ENCODE measurements around the gene MALAT1. TPM values are rescaled to one million over a fixed set of nuclear protein-coding genes. Genes with fewer than 3 reads are reported as not detected.
A peak's percentile ranks its signal among the peaks of the same experiment; 100 is the strongest.

Gene MALAT1
- total and polyA plus RNA-seq, 4 donors = 228 to 18,225 (median 8,236) TPM

- intact Hi-C loops (cut with DNase I) = no loop called here
- peaks cover 14 to 15% of the 10 kb centered on the region in 2 donors for H3K36me3 ChIP-seq (ENCODE audit: control insufficient read depth in 1 of 2, insufficient read depth in 2 of 2, low read length in 1 of 2)
- WGBS, 2 donors = 0% methylated on average over 20 of the region's 20 CpGs
- peak in 1 of 2 donors; percentile 70 for DNase-seq
- no peaks in the 10 kb centered on the region for H3K9me3 ChIP-seq (ENCODE audit: control insufficient read depth, low read length)
- no peaks in the 10 kb centered on the region for H3K4me1 ChIP-seq (ENCODE audit: control insufficient read depth in 1 of 2, insufficient read depth in 2 of 2, low read length in 2 of 2)
- no peak for ATAC-seq (ENCODE audit: low FRiP score)
- peak overlapping the region; percentile 95 to 100 for H3K4me3 ChIP-seq (ENCODE audit: low read length in 2 of 2)
- H3K27me3 ChIP-seq (ENCODE audit: control insufficient read depth in 1 of 2, insufficient read depth in 2 of 2, low read length in 1 of 2) = peaks cover 0 to 2% of the 10 kb centered on the region in 2 donors
- peak overlapping the region; percentile 90 to 100 for H3K27ac ChIP-seq (ENCODE audit: low read depth in 1 of 2, low read length in 2 of 2)
Measured at GRCh38 chr11:65500387-65501185, 1.7 kb downstream of the MALAT1 start.

GRCh38 chr11:65501186-65501471 is 2.3 kb downstream of the MALAT1 start:
- ATAC-seq (ENCODE audit: low FRiP score) (no peak), DNase-seq (no peak)
- WGBS, 2 donors = 0% methylated on average over 2 of the region's 2 CpGs
- Histone ChIP-seq H3K27me3 (ENCODE audit: control insufficient read depth in 1 of 2, insufficient read depth in 2 of 2, low read length in 1 of 2) (peaks cover 0 to 2% of the 10 kb centered on the region in 2 donors), H3K4me3 (ENCODE audit: low read length in 2 of 2) (peak overlapping the region; percentile 95 to 100), H3K4me1 (ENCODE audit: control insufficient read depth in 1 of 2, insufficient read depth in 2 of 2, low read length in 2 of 2) (peaks cover 0 to 2% of the 10 kb centered on the region in 2 donors), H3K36me3 (ENCODE audit: control insufficient read depth in 1 of 2, insufficient read depth in 2 of 2, low read length in 1 of 2) (peaks cover 15 to 16% of the 10 kb centered on the region in 2 donors), H3K9me3 (ENCODE audit: control insufficient read depth, low read length) (no peaks in the 10 kb centered on the region), H3K27ac (ENCODE audit: low read depth in 1 of 2, low read length in 2 of 2) (peak overlapping the region in 1 of 2 donors; percentile 90)
- intact Hi-C loops (cut with DNase I) = no loop called here

- H3K9me3 ChIP-seq (ENCODE audit: control insufficient read depth, low read length) = no peaks in the 10 kb centered on the region
- no peak for ATAC-seq (ENCODE audit: low FRiP score)
- DNase-seq = peak in 1 of 2 donors; percentile 42
- 0 to 1% methylated on average over 3 of the region's 3 CpGs for WGBS, 2 donors
- H3K27me3 ChIP-seq (ENCODE audit: control insufficient read depth in 1 of 2, insufficient read depth in 2 of 2, low read length in 1 of 2) = peaks cover 0 to 2% of the 10 kb centered on the region in 2 donors
- intact Hi-C loops (cut with DNase I) = no loop called here
- H3K4me3 ChIP-seq (ENCODE audit: low read length in 2 of 2) = peak overlapping the region; percentile 95 to 100
- H3K36me3 ChIP-seq (ENCODE audit: control insufficient read depth in 1 of 2, insufficient read depth in 2 of 2, low read length in 1 of 2) = peaks cover 15 to 16% of the 10 kb centered on the region in 2 donors
- H3K4me1 ChIP-seq (ENCODE audit: control insufficient read depth in 1 of 2, insufficient read depth in 2 of 2, low read length in 2 of 2) = peaks cover 0 to 2% of the 10 kb centered on the region in 2 donors
- peak overlapping the region; percentile 88 to 90 for H3K27ac ChIP-seq (ENCODE audit: low read depth in 1 of 2, low read length in 2 of 2)
Measured at GRCh38 chr11:65501472-65502273, 2.8 kb downstream of the MALAT1 start.

- Histone ChIP-seq H3K4me1 (ENCODE audit: control insufficient read depth in 1 of 2, insufficient read depth in 2 of 2, low read length in 2 of 2) (peaks cover 0 to 2% of the 10 kb centered on the region in 2 donors), H3K36me3 (ENCODE audit: control insufficient read depth in 1 of 2, insufficient read depth in 2 of 2, low read length in 1 of 2) (peaks cover 15 to 16% of the 10 kb centered on the region in 2 donors)
Measured at GRCh38 chr11:65502274-65502554, 3.4 kb downstream of the MALAT1 start.

GRCh38 chr11:65502555-65503367 is 3.9 kb downstream of the MALAT1 start:
- peak overlapping the region; percentile 95 to 100 for H3K4me3 ChIP-seq (ENCODE audit: low read length in 2 of 2)
- ATAC-seq (ENCODE audit: low FRiP score) (no peak), DNase-seq (peak; percentile 8 to 30)
- H3K9me3 ChIP-seq (ENCODE audit: control insufficient read depth, low read length) = no peaks in the 10 kb centered on the region
- intact Hi-C loops (cut with DNase I) = no loop called here
- peaks cover 0 to 2% of the 10 kb centered on the region in 2 donors for H3K4me1 ChIP-seq (ENCODE audit: control insufficient read depth in 1 of 2, insufficient read depth in 2 of 2, low read length in 2 of 2)
- WGBS, 2 donors = 0% methylated on average over 6 of the region's 6 CpGs
- no peak overlapping the region for H3K27ac ChIP-seq (ENCODE audit: low read depth in 1 of 2, low read length in 2 of 2)
- peaks cover 0 to 2% of the 10 kb centered on the region in 2 donors for H3K27me3 ChIP-seq (ENCODE audit: control insufficient read depth in 1 of 2, insufficient read depth in 2 of 2, low read length in 1 of 2)
- peaks cover 15 to 16% of the 10 kb centered on the region in 2 donors for H3K36me3 ChIP-seq (ENCODE audit: control insufficient read depth in 1 of 2, insufficient read depth in 2 of 2, low read length in 1 of 2)

More at GRCh38 chr11:65502274-65502554, 3.4 kb downstream of the MALAT1 start:
- ATAC-seq (ENCODE audit: low FRiP score) = no peak
- peaks cover 0 to 2% of the 10 kb centered on the region in 2 donors for H3K27me3 ChIP-seq (ENCODE audit: control insufficient read depth in 1 of 2, insufficient read depth in 2 of 2, low read length in 1 of 2)
- no peak for DNase-seq
- H3K4me3 ChIP-seq (ENCODE audit: low read length in 2 of 2) = peak overlapping the region; percentile 95 to 100
- H3K27ac ChIP-seq (ENCODE audit: low read depth in 1 of 2, low read length in 2 of 2) = no peak overlapping the region
- no peaks in the 10 kb centered on the region for H3K9me3 ChIP-seq (ENCODE audit: control insufficient read depth, low read length)
- intact Hi-C loops (cut with DNase I) = no loop called here

- Histone ChIP-seq H3K36me3 (ENCODE audit: control insufficient read depth in 1 of 2, insufficient read depth in 2 of 2, low read length in 1 of 2) (peaks cover 15 to 16% of the 10 kb centered on the region in 2 donors), H3K9me3 (ENCODE audit: control insufficient read depth, low read length) (no peaks in the 10 kb centered on the region), H3K27me3 (ENCODE audit: control insufficient read depth in 1 of 2, insufficient read depth in 2 of 2, low read length in 1 of 2) (peaks cover 0 to 2% of the 10 kb centered on the region in 2 donors), H3K4me1 (ENCODE audit: control insufficient read depth in 1 of 2, insufficient read depth in 2 of 2, low read length in 2 of 2) (peaks cover 0 to 2% of the 10 kb centered on the region in 2 donors), H3K27ac (ENCODE audit: low read depth in 1 of 2, low read length in 2 of 2) (no peak overlapping the region), H3K4me3 (ENCODE audit: low read length in 2 of 2) (peak overlapping the region; percentile 95 to 100)
- no peak for ATAC-seq (ENCODE audit: low FRiP score)
- no peak for DNase-seq
- intact Hi-C loops (cut with DNase I) = no loop called here
- 0% methylated on average over 3 of the region's 3 CpGs for WGBS, 2 donors
Measured at GRCh38 chr11:65503368-65503948, 4.6 kb downstream of the MALAT1 start.

- 0% methylated on average over 3 of the region's 3 CpGs for WGBS, 2 donors
- peaks cover 15 to 16% of the 10 kb centered on the region in 2 donors for H3K36me3 ChIP-seq (ENCODE audit: control insufficient read depth in 1 of 2, insufficient read depth in 2 of 2, low read length in 1 of 2)
- H3K4me3 ChIP-seq (ENCODE audit: low read length in 2 of 2) = peak overlapping the region; percentile 95 to 100
- peak overlapping the region in 1 of 2 donors; percentile 25 for H3K27ac ChIP-seq (ENCODE audit: low read depth in 1 of 2, low read length in 2 of 2)
- DNase-seq (no peak), ATAC-seq (ENCODE audit: low FRiP score) (no peak)
- H3K27me3 ChIP-seq (ENCODE audit: control insufficient read depth in 1 of 2, insufficient read depth in 2 of 2, low read length in 1 of 2) = peaks cover 0 to 2% of the 10 kb centered on the region in 2 donors
- H3K9me3 ChIP-seq (ENCODE audit: control insufficient read depth, low read length) = no peaks in the 10 kb centered on the region
- peaks cover 0 to 2% of the 10 kb centered on the region in 2 donors for H3K4me1 ChIP-seq (ENCODE audit: control insufficient read depth in 1 of 2, insufficient read depth in 2 of 2, low read length in 2 of 2)
- intact Hi-C loops (cut with DNase I) = loop anchor here in 1 of 2 donors (2.0 kb wide), 1 partner anchor 77 kb away; no protein-coding TSS in a partner anchor
Measured at GRCh38 chr11:65503949-65504673, 5.3 kb downstream of the MALAT1 start.

Data from aorta (tissue), 5 donors.